ENCODE data around the gene DUS3L.

GRCh38 chr19:5814852-5815246 is 23.9 kb upstream of the DUS3L start:
- no peak for TF ChIP-seq CTCF (IDR thresholded peaks at IDR 0.05)
- no peak for TF ChIP-seq POLR2A (IDR thresholded peaks at IDR 0.05)
